ENCODE measurements around the gene PADI6.

Gene PADI6

GRCh38 chr1:17442841-17443240, 70.8 kb downstream of the PADI6 start:
- CTCF ChIA-PET = interaction anchor here (0.7 to 1.1 kb wide), 2 partner anchors 28 to 1114 kb away, joined by 3 to 4 read pairs; no protein-coding TSS in a partner anchor
- no peak overlapping the region for H3K27ac ChIP-seq (ENCODE audit: extremely low read depth, low read depth, low read length)
- no peaks in the 10 kb centered on the region for H3K36me3 ChIP-seq (ENCODE audit: control insufficient read depth in 2 of 2, insufficient read depth in 1 of 2, low read length in 2 of 2)
- TF ChIP-seq ZNF792 (tag by site-specific recombination; IDR thresholded peaks at IDR 0.05) = no peak
- no peak for TF ChIP-seq ZNF423 (tag by site-specific recombination; IDR thresholded peaks at IDR 0.05)
- TF ChIP-seq ZNF596 (tag by site-specific recombination; IDR thresholded peaks at IDR 0.05) = no peak
- no peak for TF ChIP-seq ZNF510 (tag by site-specific recombination; IDR thresholded peaks at IDR 0.05; ENCODE audit: insufficient replicate concordance)
- TF ChIP-seq ZNF692 (tag by site-specific recombination; IDR thresholded peaks at IDR 0.05) = no peak
- TF ChIP-seq MZF1 (tag by site-specific recombination; IDR thresholded peaks at IDR 0.05; ENCODE audit: borderline replicate concordance) = no peak
- no peak for TF ChIP-seq ZBTB11 (tag by site-specific recombination; conservative IDR thresholded peaks at IDR 0.05; ENCODE audit: low read depth)
- no peak for TF ChIP-seq SALL2 (tag by site-specific recombination; IDR thresholded peaks at IDR 0.05; ENCODE audit: borderline replicate concordance)
- no peak for TF ChIP-seq ZNF362 (tag by site-specific recombination; IDR thresholded peaks at IDR 0.05)
- TF ChIP-seq ZNF324 (tag by site-specific recombination; IDR thresholded peaks at IDR 0.05) = no peak
- TF ChIP-seq TRIM28 (IDR thresholded peaks at IDR 0.05; ENCODE audit: borderline replicate concordance, low read length) = no peak
- TF ChIP-seq ZSCAN18 (tag by site-specific recombination; IDR thresholded peaks at IDR 0.05) = no peak
- POLR2A ChIA-PET = no interaction called here
- H3K4me3 ChIP-seq (ENCODE audit: low read depth, low read length) = no peak overlapping the region
- H3K4me1 ChIP-seq (ENCODE audit: control insufficient read depth, insufficient read depth, low read length) = peaks cover 4% of the 10 kb centered on the region
- no peaks in the 10 kb centered on the region for H3K9me3 ChIP-seq (ENCODE audit: control insufficient read depth, insufficient read depth, low read depth, low read length)

- POLR2A ChIA-PET = no interaction called here
Observed at GRCh38 chr1:17447501-17447992, 75.6 kb downstream of the PADI6 start.

More at GRCh38 chr1:17447501-17447992, 75.6 kb downstream of the PADI6 start:
- TF ChIP-seq ZBTB21 (tag by site-specific recombination; IDR thresholded peaks at IDR 0.05) (no peak), FEZF1 (tag by site-specific recombination; IDR thresholded peaks at IDR 0.05) (no peak), ZBTB10 (tag by site-specific recombination; IDR thresholded peaks at IDR 0.05) (no peak)
- no peak overlapping the region for H3K27ac ChIP-seq (ENCODE audit: extremely low read depth, low read depth, low read length)
- no peaks in the 10 kb centered on the region for H3K4me1 ChIP-seq (ENCODE audit: control insufficient read depth, insufficient read depth, low read length)
- H3K4me3 ChIP-seq (ENCODE audit: low read depth, low read length) = no peak overlapping the region
- H3K36me3 ChIP-seq (ENCODE audit: control insufficient read depth in 2 of 2, insufficient read depth in 1 of 2, low read length in 2 of 2) = no peaks in the 10 kb centered on the region
- CTCF ChIA-PET = interaction anchor here (0.6 to 0.7 kb wide), 3 partner anchors 58 to 889 kb away, joined by 3 read pairs; no protein-coding TSS in a partner anchor
- H3K9me3 ChIP-seq (ENCODE audit: control insufficient read depth, insufficient read depth, low read depth, low read length) = no peaks in the 10 kb centered on the region
